Lower lobe of right lung (tissue), 2 donors: Measurements from ENCODE around the gene CHD9NB. TPM values are rescaled to one million over a fixed set of nuclear protein-coding genes. Genes with fewer than 3 reads are reported as not detected.

Experiments used
- ATAC-seq, 2 donors: fragments of 200-7000 bp; cut with Tn5 transposase; one replicate each; pipeline ENCODE4 v1.9.1; 2020 to 2022; ENCODE audit warnings: mild to moderate bottlenecking in 2 of 2, moderate library complexity in 2 of 2
- DNase-seq: peaks from one replicate; pipeline ENCODE4 v3.0.0-alpha.2; 2020
- H3K27ac ChIP-seq: fragments of 200-600 bp; one replicate; pipeline ENCODE4 v1.8.0; 2022
- H3K27me3 ChIP-seq: fragments of 200-600 bp; one replicate; pipeline ENCODE4 v1.8.0; 2022; ENCODE audit warnings: low read depth
- H3K36me3 ChIP-seq: fragments of 200-600 bp; one replicate; pipeline ENCODE4 v1.8.0; 2022; ENCODE audit warnings: mild to moderate bottlenecking
- H3K4me1 ChIP-seq: fragments of 200-600 bp; one replicate; pipeline ENCODE4 v1.8.0; 2022
- H3K4me3 ChIP-seq: fragments of 200-600 bp; one replicate; pipeline ENCODE4 v1.8.0; 2022; ENCODE audit warnings: mild to moderate bottlenecking
- H3K9me3 ChIP-seq: fragments of 200-600 bp; one replicate; pipeline ENCODE4 v1.8.0; 2022
- intact Hi-C: fragments of 100-400 bp; cut with DNase I; formaldehyde crosslinking; loops from one replicate; pipeline ENCODE4 v1.11.0; 2022
- total RNA-seq: library from RNA; stranded (reverse); fragmentation: NEBNext Ultra II Directional; extraction: Animal tissue kit (Norgen Biotek cat#: 25700); gene quantifications from one replicate; pipeline ENCODE4 v1.2.1, GENCODE V29; 2021
- TF ChIP-seq, protein P1 (sequence below): fragments of 200-600 bp; IDR thresholded peaks from one replicate; pipeline ENCODE4 v1.8.0; 2022; ENCODE audit warnings: antibody characterized with exemption, mild to moderate bottlenecking
- donor health status: DM: no; HTN: yes; CAD: no; lungs with severe emphysema.

CHD9NB gene
- total RNA-seq, 1 donor from 2014 or later: 12.4 TPM

DNA sequence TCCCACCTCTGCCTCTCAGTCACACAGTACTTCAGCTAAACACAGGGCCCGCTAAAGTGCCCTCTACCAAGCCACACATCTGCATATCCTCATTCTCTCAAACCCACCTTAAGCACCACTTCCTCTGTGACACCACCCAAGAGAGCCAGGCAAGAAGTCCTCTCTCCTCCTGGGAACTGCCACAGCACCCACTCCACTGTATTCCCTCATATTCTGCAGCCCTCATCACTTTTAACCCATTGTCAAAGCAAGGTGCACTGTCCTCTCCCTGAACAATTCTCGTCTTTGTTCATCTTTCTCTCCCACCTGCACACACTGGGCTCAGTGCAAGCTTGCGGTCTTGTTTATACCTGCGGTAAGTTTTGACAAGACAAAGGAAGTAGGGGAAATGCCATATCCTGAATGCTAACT lies 15.7 kb upstream of the CHD9NB start:
- Histone ChIP-seq H3K4me3 (no peak overlapping the region), H3K27ac (no peak overlapping the region), H3K4me1 (peaks cover 84% of the 10 kb centered on the region), H3K9me3 (no peaks in the 10 kb centered on the region), H3K36me3 (no peaks in the 10 kb centered on the region), H3K27me3 (no peaks in the 10 kb centered on the region)
- DNase-seq (no peak), ATAC-seq (peak in 1 of 2 donors; percentile 55)
- intact Hi-C loops: no loop called here
- TF ChIP-seq, protein P1, sequence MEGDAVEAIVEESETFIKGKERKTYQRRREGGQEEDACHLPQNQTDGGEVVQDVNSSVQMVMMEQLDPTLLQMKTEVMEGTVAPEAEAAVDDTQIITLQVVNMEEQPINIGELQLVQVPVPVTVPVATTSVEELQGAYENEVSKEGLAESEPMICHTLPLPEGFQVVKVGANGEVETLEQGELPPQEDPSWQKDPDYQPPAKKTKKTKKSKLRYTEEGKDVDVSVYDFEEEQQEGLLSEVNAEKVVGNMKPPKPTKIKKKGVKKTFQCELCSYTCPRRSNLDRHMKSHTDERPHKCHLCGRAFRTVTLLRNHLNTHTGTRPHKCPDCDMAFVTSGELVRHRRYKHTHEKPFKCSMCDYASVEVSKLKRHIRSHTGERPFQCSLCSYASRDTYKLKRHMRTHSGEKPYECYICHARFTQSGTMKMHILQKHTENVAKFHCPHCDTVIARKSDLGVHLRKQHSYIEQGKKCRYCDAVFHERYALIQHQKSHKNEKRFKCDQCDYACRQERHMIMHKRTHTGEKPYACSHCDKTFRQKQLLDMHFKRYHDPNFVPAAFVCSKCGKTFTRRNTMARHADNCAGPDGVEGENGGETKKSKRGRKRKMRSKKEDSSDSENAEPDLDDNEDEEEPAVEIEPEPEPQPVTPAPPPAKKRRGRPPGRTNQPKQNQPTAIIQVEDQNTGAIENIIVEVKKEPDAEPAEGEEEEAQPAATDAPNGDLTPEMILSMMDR: no peak

DNA sequence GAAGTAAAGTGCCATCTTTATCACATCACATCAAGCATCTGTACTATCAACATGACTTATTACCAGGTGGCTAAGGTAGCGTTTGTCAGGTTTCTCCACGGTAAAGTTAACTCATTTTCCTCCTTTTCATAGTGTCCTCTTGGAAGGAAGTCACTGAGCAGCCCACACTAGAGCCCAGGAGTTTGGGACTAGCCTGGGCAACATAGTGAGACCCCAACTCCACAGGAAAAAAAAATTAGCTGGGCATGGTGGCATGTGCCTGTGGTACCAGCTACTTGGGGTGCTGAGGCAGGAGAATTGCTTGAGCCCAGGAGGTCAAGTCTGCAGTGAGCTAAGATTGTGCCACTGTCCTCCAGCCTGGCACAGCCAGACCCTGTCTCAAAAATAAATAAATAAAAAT lies 15.0 kb upstream of the CHD9NB start:
- Histone ChIP-seq H3K27me3 (no peaks in the 10 kb centered on the region), H3K4me1 (peaks cover 77% of the 10 kb centered on the region), H3K27ac (no peak overlapping the region), H3K36me3 (no peaks in the 10 kb centered on the region), H3K4me3 (no peak overlapping the region), H3K9me3 (no peaks in the 10 kb centered on the region)
- TF ChIP-seq, protein P1: no peak
- DNase-seq: no peak
- intact Hi-C loops: no loop called here
- no peak for ATAC-seq

DNA sequence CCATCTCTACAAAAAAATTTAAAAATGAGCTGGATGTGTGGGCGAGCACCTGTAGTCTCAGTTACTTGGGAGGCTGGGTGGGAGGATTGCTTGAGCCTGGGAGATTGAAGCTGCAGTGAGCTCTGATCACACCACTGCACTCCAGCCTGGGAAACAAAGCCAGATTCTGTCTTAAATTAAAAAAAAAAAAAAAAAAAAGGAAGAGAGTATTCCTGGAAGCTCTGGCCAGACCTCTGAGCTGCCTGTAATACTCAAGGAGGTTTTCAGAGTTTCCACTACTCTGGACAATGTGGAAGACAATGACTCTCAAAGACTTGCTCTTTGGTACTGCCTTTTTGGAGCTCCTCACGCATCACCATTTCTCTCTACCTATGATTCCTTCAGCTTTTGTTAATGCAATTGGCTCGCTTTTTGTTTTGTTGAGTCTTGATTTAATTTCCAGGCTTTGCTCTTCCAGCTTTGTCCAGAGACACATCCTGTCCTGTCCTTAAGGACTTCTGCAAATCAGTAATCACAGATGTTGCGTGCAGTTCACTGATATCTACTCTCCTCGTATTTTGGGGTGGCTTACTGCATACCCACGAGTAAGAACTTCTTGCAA lies 12.9 kb upstream of the CHD9NB start:
- Histone ChIP-seq H3K9me3 (no peaks in the 10 kb centered on the region), H3K36me3 (no peaks in the 10 kb centered on the region), H3K27ac (no peak overlapping the region), H3K27me3 (no peaks in the 10 kb centered on the region), H3K4me1 (peaks cover 73% of the 10 kb centered on the region), H3K4me3 (no peak overlapping the region)
- no peak for ATAC-seq
- TF ChIP-seq, protein P1: no peak
- intact Hi-C loops: no loop called here
- no peak for DNase-seq

DNA sequence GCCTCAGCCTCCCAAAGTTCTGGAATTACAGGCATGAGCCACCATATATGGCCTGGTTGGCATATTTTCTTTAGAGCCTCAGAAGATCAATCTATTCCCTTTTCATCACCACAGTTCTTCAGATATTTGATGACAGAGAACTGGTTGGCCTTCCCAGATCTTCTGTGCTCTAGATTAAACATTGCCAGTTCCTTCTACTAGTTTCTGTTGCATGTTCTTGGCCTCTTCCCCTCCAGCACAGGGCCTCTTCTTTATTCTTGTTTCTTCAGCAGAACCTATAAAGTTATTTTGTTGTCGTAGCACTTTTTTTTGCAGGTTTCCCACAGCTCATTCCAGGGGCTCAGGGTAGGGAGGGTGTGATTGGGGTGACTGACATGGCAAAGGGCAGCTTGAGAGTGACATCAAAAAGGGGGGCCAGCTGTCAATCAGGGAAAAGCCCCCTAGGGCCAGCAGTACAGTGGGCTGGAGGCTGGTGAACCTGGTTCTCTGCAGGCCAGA lies 11.4 kb upstream of the CHD9NB start:
- H3K27me3 ChIP-seq: no peaks in the 10 kb centered on the region
- H3K4me3 ChIP-seq: no peak overlapping the region
- H3K9me3 ChIP-seq: no peaks in the 10 kb centered on the region
- no peak overlapping the region for H3K27ac ChIP-seq
- intact Hi-C loops: no loop called here
- TF ChIP-seq, protein P1: no peak
- peaks cover 59% of the 10 kb centered on the region for H3K4me1 ChIP-seq
- no peaks in the 10 kb centered on the region for H3K36me3 ChIP-seq
- DNase-seq (no peak), ATAC-seq (no peak)

DNA sequence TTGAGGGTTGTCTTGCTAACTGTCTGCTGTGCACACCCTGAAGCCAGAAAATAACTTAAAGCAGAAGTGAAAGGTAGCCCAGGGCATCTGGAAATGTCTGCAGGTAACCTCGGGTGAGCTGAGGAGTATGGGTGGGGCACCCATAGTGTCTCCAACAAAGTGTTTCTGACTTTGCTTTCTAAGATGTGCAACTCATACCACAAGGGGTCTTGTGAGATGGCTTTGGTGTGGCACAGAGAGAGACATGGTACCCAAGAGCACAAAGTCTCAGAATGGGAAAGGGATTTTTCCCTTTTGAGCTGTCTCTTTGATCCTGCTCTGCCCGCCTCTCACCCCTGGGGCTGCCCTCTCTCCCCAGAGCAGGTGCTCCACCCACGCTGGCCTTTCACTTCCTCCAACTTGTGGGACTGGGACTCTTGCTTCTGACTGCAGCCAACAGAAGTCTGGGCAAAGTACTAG lies 9.0 kb upstream of the CHD9NB start:
- H3K4me3 ChIP-seq: no peak overlapping the region
- H3K9me3 ChIP-seq: no peaks in the 10 kb centered on the region
- H3K4me1 ChIP-seq: peaks cover 64% of the 10 kb centered on the region
- peak; percentile 73 for DNase-seq
- intact Hi-C loops: no loop called here
- H3K36me3 ChIP-seq: no peaks in the 10 kb centered on the region
- TF ChIP-seq, protein P1: no peak
- H3K27me3 ChIP-seq: no peaks in the 10 kb centered on the region
- peak; percentile 81 to 83 for ATAC-seq
- no peak overlapping the region for H3K27ac ChIP-seq
